ENCODE measurements around the gene TAT.
A peak's percentile ranks its signal among the peaks of the same experiment; 100 is the strongest.

The TAT gene

GRCh38 chr16:71537643-71538042, 39.2 kb downstream of the TAT start:
- no peak for DNase-seq (ENCODE audit: low read depth)

GRCh38 chr16:71536752-71537499, 40.0 kb downstream of the TAT start:
- no peak for DNase-seq (ENCODE audit: low read depth)

- no peak for DNase-seq (ENCODE audit: low read depth)
Observed at GRCh38 chr16:71532366-71532765, 44.5 kb downstream of the TAT start.

GRCh38 chr16:71528863-71529262, 48.0 kb downstream of the TAT start:
- no peak for DNase-seq (ENCODE audit: low read depth)

GRCh38 chr16:71528257-71528656, 48.6 kb downstream of the TAT start:
- DNase-seq (ENCODE audit: low read depth): no peak

GRCh38 chr16:71526111-71526631, 50.7 kb downstream of the TAT start, which contains the start of gene CHST4:
CHST4 (plus strand) TSS chr16:71526426; CDS start chr16:71536678, 10,252 bp downstream.
- peak; percentile 45 for DNase-seq (ENCODE audit: low read depth)

GRCh38 chr16:71524566-71525553, 52.0 kb downstream of the TAT start:
- DNase-seq (ENCODE audit: low read depth): no peak

GRCh38 chr16:71520550-71520949, 56.3 kb downstream of the TAT start:
- DNase-seq (ENCODE audit: low read depth): no peak
